ENCODE data around the gene NME5.
"Not testable (repeated sequence)": the region's sequence is repeated elsewhere in the genome, so short reads cannot be mapped to it uniquely, and the experiment has no call there.

Gene NME5

GRCh38 chr5:138138949-138139780, at the start of gene NME5:
NME5 (minus strand) TSS chr5:138139428; CDS start chr5:138138780, 648 bp downstream.
- DNase-seq (ENCODE audit: low spot score) = peak; percentile 67

GRCh38 chr5:138188626-138189025, 49.4 kb upstream of the NME5 start:
- DNase-seq (ENCODE audit: low spot score) = no peak

DNA sequence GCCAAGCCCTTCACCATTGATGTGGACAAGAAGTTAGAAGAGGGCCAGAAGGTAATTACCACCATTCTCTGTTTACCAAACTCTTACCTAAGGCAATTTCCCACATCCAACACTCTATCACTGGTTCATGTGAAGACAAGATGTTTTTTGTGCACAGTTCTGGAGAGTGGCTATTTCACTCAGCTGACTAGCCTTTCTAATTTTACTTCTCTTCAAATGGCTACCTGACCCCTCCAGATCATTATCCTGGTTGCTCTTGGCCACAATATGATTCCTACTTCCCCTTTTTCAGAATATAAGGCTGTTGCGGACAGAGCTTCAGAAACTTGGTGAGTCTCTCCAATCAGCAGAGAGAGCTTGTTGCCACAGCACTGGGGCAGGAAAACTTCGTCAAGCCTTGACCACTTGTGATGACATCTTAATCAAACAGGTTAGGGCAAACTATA, 46.8 kb upstream of the NME5 start:
- no peak for DNase-seq (ENCODE audit: low spot score)

DNA sequence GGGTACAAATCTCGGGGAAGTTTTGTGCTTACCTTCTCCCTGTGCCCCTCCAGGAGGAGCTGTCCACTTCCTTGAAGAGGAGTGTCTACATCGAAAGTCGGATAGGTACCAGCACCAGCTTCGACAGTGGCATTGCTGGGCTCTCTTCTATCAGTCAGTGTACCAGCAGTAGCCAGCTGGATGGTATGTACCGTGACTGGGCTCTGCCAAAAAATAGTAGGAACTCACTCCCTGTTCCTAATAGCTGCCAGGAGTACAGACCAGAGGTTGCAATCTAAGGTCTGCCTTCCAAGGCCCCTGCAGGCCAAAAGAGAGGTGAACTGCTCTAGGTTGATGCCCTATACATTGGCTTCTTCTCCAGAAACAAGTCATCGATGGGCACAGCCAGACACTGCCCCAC, 43.6 kb upstream of the NME5 start:
- DNase-seq (ENCODE audit: low spot score) = no peak

- no peak for DNase-seq (ENCODE audit: low spot score)
These were observed 41.6 kb upstream of the NME5 start for GRCh38 chr5:138180841-138181240.

- DNase-seq (ENCODE audit: low spot score) = no peak
These were observed 41.1 kb upstream of the NME5 start for GRCh38 chr5:138180183-138180782.

GRCh38 chr5:138179277-138179857, 40.1 kb upstream of the NME5 start:
- no peak for DNase-seq (ENCODE audit: low spot score)

- peak; percentile 97 for DNase-seq (ENCODE audit: low spot score)
These were observed 39.5 kb upstream of the NME5 start, which contains the start of the genes BRD8 and KIF20A for GRCh38 chr5:138178516-138179276. BRD8 (minus strand) TSS chr5:138178630; CDS start chr5:138178614, 16 bp downstream. KIF20A (plus strand) TSS chr5:138179112; CDS start chr5:138179681, 569 bp downstream.

- DNase-seq (ENCODE audit: low spot score) = peak; percentile 33
These were observed 38.8 kb upstream of the NME5 start for GRCh38 chr5:138177941-138178515.

DNA sequence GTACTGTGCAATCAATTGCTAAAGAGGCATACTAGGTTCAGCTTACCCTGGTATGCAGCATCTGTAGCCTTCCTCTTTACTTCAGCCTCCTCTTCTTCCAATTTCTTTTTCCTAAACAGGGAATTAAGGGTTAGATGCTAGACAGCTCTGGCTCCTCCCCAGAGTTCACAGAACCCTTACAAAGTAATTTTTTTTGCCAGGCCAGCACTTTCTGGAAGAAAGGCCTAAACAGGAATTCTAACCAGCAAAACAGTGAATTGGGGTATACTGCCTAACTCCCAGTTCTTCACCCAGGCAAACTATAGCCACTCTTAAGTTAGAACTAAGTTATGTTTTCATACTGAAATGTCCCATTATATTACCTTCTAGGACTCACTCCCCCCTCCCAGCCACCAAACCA, 31.1 kb upstream of the NME5 start:
- DNase-seq (ENCODE audit: low spot score) = no peak

- no peak for DNase-seq (ENCODE audit: low spot score)
These were observed 29.9 kb upstream of the NME5 start for GRCh38 chr5:138169124-138169523.

GRCh38 chr5:138163721-138164120, 24.5 kb upstream of the NME5 start:
- no peak for DNase-seq (ENCODE audit: low spot score)

- no peak for DNase-seq (ENCODE audit: low spot score)
These were observed 21.5 kb upstream of the NME5 start for GRCh38 chr5:138160706-138161105.

DNA sequence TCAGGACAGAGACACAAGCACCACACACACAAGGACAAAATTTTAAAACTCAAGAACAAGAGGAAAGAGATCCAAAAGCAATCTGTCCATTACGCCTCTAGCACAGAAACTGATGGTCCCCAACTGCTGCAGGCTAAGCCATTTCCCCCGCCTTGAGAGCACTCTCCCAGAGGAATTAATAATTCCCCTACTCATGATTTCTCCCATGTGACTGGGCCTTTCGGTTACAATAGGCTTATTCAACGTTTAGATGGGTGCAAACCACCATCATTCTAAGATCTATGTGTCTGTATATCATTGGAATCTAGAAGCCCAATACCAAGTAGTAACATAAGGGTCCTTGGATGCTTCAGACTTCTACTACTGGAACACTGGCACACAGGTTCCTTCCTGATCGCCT, 20.4 kb upstream of the NME5 start:
- DNase-seq (ENCODE audit: low spot score) = peak; percentile 60

DNA sequence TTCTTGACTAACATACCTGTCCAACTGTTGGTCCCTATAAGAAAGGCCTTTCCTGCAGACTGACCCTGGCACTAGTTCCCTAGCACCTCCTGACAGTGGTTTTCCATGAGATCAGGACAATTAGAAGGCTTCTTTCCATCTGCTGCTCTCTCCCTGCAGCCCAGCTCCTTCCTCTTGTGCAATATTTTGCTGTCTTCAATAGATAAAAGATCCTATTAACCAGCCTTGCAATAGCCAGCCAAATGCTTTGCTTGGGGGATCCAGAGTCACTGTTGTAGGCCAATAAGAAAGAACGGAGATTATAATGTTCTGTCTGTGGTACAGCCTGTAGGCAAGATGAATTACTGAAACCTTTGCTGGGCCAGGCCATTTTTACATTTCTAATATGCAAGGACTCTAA, 18.4 kb upstream of the NME5 start:
- DNase-seq (ENCODE audit: low spot score) = no peak

GRCh38 chr5:138155977-138156376, 16.7 kb upstream of the NME5 start:
- not testable (repeated sequence) for DNase-seq (ENCODE audit: low spot score)

DNA sequence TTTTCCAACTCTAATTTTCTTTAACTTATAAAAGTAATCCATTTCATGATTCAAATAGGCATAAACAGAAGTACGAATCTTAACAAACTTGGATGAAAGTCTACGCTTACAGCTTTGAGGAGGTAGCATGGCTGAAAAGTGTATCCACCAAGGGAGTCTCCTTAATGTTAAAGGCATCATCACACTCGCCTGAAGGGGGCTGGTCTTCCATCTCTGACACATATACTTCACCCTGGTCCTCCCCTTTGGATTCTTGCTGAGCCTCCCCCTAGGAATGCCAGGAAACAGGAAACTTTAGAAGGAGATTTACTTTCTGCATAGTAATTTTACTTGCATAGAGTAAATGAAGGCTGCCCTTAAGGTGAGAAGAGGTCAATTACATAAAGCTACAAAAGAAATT, 10.3 kb upstream of the NME5 start:
- DNase-seq (ENCODE audit: low spot score) = no peak

DNA sequence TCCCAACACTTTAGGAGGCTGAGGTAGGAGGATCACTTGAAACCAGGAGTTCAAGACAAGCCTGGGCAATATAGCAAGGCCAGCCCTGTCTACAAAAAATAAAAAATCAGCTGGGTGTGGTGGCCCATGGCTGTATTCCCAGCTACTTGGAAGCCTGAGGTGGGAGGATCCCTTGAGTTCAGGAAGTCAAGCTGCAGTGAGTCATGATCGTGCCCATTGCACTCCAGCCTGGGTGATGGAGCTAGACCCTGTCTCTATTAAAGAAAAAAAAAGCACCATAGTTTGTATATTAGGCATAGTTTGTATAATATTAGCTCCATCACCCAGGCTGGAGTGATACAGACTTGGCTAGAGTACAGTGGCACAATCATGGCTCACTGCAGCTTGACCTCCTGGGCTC, 9.6 kb upstream of the NME5 start:
- DNase-seq (ENCODE audit: low spot score) = no peak

DNA sequence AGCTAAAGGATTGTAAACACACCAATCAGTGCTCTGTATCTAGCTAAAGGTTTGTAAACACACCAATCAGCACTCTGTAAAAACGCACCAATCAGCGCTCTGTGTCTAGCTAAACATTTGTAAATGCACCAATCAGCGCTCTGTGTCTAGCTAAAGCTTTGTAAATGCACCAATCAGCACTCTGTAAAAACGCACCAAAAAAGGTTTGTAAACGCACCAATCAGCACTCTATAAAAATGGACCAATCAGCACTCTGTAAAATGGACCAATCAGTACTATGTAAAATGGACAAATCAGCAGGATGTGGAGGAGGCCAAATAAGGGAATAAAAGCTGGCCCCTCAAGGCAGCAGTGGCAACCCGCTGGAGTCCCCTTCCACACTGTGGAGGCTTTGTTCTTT, 4.3 kb upstream of the NME5 start:
- not testable (repeated sequence) for DNase-seq (ENCODE audit: low spot score)

- no peak for DNase-seq (ENCODE audit: low spot score)
These were observed 2.5 kb upstream of the NME5 start for GRCh38 chr5:138141734-138142133.

DNA sequence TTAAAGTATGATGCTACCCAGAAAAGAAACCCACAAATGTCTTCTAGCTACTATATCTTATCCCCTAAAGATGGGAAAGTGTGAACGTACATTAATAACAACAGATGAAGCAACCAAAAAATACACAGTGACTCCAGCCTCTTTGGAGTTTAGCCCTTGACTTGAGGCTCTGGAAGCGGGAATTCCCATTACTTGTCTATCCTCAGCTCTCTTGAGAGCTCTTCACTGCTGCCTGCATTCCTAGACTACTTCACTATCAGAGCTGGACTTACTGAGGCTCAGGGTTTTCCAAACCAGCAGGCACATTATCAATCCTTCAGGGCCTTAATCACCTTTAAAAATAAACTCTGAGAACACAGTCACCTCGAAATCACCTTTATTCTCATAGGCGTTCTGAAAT, 1.0 kb upstream of the NME5 start:
- no peak for DNase-seq (ENCODE audit: low spot score)

- DNase-seq (ENCODE audit: low spot score) = no peak
These were observed 508 bp upstream of the NME5 start for GRCh38 chr5:138139781-138140090.
